HuH-7.5 (cell line): ENCODE data around the gene BRF1.

Experiments
- DNase-seq: peaks from one replicate; pipeline ENCODE4 v3.0.0; 2011; ENCODE audit warnings: low spot score

The BRF1 gene

DNA sequence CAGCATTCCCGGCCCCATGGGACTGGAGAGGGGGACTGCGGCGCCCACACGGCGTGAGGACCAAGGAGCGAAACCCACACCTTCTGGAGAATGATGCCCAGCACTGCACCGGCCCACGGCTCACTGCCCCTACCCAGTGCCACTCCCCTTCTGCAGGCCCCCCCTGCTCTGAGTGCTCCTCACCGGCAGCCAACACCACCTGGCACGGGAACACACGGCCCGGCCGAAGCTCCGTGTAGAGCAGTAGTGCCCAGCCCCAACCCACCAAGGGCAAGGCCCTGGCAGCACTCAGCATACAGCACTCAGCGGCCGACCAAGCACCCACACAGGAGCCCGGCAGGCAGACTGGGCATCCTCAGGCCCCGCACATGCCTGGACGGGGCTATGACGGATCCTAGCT, 39.0 kb downstream of the BRF1 start:
- no peak for DNase-seq

DNA sequence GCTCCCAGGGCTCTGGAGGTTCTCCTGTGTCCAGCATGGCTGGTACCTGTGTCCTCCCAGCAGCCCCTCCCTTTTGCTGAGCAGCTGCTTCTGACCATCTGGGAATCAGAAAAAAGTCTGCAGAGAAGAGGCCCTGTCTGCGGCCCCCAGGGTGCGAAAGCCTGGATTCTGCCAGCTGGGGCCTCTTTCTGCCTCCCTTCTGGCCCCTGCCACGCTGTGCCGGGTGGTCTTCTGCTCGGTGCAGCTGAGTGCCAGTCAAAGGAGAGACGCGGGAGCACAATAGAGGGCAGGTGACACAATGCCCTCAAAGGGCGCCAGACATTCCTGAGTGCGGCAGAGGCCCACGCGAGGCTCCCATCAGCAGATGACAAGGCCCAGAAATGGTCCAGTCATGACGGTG, 39.8 kb downstream of the BRF1 start:
- no peak for DNase-seq

DNA sequence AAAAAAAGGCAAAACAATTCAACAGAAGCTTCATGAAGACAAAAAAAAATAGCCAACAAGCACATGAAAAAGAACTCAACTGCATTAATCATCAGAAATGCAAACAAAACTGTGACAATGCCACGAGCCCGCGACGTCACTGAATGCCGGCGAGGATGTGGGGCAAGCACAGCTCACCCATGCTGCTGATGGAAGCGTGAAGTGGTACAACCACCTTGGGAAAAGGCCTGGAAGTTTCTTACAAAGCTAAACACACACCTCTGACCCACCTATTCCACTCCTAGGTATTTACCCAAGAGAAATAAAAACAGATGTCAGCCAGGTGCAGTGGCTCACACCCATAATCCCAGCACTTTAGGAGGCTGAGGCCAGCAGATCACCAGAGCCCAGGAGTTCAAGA, 42.0 kb downstream of the BRF1 start:
- DNase-seq, result no peak

DNA sequence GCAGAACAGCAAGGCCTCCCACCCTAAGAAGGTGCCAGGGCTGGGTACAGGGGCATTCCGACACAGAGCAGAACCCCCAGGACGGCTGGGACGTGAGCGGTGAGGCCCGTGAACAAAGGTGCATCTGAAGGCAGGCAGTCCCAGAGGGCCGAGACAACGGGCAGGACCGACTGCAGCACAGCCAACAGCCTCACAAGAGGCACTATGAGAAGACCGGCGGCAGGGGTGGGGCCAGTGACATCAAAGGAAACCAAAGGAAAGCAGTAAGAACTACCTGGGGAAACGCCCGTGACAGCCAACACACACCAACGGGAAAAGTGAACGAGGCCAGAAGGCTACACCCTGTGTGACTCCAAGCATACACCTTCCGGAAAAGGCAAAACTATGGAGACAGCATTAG, 43.3 kb downstream of the BRF1 start:
- no peak for DNase-seq

DNA sequence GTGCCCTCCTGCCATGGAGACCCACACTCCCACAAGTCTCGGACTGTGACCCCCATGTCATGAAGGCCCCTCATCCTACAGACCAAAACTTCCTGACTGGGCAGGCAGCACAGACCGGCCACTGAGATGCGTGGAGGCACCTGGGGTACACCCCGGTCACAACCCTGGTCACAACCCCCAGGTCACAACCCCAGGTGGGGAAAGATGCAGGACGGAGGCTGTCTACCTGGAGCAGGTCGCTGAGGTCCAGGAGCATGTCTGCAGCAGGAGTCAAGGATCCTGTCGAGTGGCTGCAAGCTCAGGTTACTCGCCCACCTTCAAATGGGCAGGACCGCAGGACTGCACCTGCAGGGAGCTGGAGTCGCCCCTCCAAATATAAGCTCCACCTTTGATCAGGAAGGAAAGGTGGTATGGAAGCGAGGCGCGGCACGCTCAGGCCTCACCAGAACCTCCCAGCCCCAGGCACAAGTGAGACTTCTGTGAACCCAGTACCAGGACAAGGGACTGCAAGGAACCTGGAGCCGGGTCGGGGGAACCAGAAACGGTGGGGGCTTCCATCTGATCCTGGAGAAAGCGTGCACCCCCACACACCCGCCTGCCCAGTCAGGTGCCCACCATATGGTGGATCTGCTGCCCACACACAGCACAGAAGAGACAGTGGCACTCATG, 44.4 kb downstream of the BRF1 start:
- DNase-seq, result no peak

DNA sequence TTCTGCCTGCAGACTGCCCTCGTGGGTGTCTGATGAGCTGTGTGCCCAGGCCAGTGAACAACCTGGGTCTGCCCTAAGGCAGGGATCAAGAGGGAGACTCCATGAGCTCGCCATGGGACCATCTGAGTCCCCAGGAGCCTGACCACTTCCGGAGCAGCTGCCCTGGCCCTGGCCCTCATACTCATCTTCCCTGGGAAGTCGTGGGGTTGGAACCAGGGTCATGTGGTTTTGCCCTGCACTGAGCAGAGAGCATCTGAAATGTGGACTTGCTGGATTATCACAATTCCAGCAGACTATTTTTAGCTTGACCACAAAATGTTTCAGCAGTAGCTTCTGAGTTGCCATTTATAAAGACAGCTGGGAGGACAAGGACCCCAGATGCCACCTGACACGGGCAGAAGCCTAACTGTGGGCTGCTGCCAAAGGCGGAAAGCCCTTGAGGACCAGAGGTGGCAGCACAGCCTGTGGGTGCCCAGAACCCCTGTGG, 45.7 kb downstream of the BRF1 start:
- DNase-seq, result no peak

DNA sequence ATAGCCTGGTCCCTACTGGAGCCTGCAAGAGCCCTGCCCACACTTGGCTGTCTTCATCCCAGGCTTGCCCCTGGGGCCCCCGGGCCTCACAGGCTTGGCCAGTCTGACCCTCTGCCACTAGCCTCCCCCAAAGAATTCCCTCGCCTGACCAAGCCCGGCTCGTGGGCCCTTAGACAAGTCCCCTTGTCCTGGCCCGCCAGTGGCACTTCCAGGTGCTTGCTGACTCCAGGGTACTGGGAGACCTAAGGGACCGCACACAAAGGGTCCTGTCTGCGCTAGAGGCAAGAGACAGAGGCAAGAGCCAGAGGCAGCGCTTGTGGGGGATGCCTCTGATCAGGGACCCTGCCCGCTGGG, 47.5 kb downstream of the BRF1 start:
- no peak for DNase-seq

DNA sequence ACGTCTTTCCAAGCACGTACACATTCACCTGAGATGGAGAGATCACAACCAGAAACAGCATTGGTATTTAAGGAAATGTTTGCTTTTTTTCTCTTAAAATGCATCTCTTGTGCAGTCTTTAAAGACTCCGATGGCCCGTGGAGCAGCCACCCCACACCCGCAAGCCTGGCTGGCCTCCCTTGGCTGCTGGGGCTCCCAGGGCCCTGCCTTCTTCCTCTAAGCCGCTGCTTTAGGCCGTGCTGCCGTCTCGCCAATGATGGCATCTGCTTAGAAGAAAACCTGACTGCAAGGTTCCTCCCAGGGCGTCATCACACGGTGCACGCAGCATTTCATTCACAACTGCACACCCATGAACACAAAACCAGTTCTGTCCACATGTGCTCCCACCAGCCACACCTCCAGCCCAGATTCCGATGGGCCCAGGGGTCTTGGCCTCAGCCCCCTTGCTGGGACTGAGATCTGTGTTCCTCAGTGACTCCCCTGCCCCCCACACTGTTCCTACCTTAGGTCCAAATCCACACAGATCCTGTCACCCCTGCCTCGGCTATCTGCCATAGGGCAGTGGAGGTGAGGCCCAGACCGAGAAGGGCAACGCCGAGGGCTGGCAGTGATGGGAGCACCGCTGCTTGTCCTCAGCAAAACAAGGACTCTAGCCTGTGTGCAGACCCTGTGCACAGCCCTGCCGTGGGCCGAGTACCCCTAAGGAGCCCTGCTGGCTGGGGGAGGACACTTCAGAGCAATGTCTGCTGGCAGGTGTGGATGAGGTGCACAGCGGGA, 48.1 kb downstream of the BRF1 start:
- DNase-seq, result no peak

DNA sequence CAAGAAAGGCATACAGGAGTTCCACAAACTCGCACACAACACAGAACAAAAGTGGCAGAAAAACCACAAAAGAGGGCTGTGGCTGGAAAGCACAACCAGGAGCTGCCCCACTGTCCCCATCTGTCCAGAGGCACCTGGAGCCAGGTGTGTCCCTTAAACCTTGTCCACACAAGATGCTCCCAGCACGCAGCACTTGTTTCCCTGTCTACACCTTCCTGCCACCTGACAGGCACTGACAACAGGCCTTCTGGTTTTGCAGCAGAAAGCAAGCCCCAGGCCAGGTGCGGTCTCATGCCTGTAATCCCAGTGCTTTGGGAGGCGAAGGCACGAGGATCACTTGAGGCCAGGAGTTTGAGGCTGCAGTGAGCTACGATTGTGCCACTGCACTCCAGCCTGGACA, 48.9 kb downstream of the BRF1 start:
- DNase-seq, result no peak

DNA sequence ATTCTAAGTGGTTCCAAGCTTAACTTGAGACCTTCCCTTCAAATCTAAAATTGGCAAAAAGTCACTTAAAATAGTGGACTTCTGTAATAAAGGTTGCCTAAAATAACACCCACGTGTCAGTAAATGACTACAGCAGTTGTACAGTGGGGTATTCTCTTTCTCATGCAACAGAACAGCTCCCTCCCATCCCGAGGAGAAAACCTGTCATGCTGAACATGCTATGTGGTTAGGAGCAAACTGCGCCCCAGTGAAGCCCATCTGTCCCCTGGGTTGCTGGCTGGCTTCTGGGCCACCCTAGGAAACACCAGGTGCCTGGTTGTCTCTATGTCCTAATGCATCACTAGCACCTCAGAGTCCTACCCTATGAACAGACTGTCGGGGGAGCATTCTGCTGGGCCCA, 49.8 kb downstream of the BRF1 start:
- DNase-seq, result no peak

DNA sequence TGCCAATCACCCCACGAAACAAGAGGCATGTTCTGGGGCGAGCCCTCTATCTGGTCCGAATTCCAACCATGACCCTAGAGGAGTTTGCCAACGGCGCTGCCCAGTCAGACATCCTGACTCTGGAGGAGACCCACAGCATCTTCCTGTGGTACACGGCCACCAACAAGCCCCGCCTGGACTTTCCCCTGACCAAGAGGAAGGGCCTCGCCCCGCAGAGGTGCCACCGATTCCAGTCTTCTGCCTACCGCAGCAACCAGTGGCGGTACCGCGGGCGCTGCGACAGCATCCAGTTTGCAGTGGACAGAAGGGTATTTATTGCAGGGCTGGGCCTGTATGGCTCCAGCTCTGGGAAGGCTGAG, 50.8 kb downstream of the BRF1 start:
- DNase-seq, result no peak

DNA sequence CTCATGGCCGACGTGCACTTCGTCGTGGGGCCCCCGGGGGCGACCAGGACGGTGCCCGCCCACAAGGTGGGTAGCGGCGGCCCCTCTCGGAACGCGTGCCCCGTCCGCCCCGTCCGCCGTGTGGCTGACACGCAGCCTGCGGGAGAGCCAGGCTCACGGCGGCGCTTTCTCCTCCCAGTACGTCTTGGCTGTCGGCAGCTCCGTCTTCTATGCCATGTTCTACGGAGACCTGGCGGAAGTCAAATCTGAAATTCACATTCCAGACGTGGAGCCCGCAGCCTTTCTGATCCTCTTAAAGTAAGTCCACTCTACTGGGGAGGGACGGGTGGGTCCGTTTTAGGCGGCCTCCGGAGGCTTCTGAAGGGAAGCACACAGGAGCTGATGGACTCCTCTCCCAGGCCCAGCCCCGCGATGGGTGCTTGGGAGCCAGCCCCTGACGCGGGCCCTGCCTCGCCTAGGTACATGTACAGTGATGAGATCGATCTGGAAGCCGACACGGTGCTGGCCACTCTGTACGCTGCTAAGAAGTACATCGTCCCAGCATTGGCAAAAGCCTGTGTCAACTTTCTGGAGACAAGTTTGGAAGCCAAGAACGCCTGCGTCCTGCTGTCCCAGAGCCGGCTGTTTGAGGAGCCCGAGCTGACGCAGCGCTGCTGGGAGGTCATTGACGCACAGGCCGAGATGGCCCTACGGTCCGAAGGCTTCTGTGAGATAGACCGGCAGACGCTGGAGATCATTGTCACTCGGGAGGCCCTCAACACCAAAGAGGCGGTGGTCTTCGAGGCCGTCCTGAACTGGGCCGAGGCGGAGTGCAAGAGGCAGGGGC, 51.4 kb downstream of the BRF1 start:
- DNase-seq, result peak; percentile 48

DNA sequence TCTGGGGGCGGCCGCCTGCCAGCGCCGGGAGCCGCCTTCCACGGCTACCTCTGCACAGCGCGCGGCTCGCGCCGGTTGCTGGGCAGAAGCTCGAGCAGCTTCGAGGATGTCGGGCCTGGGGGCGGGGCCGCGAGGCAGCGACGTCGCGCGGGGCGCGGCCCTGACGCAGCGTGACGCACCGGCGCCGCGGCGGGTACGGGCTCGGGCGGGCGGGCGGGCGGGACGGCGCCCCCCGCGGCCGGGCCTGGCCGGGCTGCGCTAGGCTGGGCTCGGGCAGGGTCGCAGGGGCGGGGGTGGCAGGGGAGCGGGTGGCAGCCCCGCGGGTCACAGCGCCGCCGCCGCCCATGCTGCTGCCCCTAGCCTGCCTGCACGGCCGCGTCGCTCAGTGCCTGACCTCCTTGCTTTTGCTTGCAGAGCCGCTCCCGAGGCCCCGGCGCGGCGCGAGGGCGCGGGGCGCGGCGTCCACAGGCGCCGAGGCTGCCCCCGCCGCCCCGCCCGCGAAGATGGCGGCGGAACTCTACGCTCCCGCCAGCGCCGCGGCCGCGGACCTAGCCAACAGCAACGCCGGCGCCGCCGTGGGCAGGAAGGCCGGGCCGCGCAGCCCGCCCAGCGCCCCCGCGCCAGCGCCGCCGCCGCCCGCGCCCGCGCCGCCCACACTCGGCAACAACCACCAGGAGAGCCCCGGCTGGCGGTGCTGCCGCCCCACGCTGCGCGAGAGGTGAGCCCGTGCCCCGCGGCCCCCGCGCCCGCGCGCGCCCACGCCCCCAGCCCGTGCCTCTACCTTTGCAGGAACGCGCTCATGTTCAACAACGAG, 52.2 kb downstream of the BRF1 start, which contains the start of gene BTBD6:
Gene BTBD6 (plus strand): TSS at position 166 of the 814 bp plus-strand sequence. CDS start 179 bp downstream, at position 345.
- DNase-seq, result peak; percentile 93

DNA sequence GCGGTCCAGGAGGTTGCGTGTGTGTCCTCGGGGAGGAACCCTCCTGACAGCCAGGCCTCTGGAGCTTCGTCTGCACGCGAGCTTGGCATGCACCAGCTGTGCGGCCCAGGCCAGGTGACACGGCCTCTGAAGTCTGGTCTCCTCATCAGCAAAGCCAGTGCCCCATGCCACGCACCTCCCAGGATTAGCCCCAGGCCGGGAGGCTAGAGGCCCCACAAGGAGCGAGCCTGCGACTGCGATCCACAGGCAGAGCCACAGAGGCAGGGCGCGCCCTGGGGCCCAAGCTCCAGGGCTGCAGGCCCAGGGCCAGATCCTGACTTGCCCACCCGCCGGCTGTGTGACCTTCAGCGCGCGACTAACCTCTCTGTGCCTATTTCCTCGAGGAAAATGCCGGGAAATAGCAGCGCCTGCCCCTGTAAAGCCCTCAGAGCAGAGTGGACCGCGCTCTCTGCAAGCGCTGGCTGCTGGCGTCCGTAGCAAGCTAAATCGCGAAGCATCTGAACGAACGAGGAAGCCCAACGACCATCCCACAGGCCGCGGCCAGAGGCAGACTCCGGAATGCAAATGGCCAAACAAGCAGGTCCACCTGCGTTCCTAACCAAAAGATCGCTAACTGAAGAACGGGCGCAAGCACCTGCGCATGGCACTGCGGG, 53.0 kb downstream of the BRF1 start:
- no peak for DNase-seq

DNA sequence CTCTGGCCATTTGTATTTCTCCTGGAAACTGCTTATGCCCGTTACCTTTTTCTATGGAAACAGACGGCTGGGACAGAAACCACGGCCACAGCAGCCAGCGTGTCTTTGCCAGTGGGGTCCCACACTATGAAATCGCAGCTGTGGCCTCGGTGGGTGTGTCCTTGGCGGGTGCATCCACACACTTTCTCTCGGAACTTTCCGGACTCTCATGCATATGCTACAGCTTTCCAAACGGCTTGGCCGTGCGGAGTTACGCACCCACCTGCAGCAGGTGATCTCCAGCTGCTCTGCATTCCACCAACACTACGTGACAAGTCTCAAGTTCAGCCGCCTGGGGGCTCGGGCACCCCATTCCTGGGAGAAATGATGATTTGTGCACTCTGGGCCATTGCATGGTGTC, 53.8 kb downstream of the BRF1 start:
- DNase-seq, result no peak

DNA sequence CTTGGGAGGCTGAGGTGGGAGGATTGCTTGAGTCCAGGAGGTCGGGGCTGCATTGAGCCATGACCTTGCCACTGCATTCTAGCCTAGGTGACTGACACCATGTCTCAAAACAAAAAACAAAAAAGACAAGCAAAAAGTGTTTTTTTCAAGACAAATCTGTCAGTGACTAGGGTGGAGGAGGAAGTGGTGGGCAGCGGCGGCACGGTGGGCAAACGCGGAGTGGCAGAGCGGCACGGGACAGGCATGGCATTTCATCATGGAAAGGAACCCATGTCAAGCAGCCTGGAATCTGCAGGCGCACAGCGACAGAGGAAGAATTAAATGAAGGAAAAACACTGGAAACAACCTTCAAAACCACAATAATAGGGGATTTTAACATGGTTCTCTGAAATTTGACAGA, 56.5 kb downstream of the BRF1 start:
- no peak for DNase-seq

DNA sequence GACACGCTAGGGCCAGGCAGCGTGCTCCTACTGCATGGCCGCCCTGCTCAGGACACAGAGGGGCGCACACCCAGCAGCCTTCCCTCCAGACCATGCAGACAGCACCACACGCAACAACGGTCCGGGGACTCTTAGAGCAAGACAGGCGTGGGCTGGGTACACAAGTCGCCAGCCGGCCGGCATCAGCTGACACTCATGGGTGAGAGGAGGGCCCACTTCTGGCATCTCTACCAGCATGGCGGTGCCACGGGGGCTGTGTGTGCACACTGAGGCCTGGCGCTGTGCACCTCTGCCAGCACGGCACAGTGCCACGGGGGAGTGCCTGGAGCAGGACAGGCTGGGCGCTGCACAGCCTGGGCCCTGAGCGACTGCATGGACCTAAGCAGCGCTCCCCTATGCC, 59.2 kb downstream of the BRF1 start:
- DNase-seq, result no peak

DNA sequence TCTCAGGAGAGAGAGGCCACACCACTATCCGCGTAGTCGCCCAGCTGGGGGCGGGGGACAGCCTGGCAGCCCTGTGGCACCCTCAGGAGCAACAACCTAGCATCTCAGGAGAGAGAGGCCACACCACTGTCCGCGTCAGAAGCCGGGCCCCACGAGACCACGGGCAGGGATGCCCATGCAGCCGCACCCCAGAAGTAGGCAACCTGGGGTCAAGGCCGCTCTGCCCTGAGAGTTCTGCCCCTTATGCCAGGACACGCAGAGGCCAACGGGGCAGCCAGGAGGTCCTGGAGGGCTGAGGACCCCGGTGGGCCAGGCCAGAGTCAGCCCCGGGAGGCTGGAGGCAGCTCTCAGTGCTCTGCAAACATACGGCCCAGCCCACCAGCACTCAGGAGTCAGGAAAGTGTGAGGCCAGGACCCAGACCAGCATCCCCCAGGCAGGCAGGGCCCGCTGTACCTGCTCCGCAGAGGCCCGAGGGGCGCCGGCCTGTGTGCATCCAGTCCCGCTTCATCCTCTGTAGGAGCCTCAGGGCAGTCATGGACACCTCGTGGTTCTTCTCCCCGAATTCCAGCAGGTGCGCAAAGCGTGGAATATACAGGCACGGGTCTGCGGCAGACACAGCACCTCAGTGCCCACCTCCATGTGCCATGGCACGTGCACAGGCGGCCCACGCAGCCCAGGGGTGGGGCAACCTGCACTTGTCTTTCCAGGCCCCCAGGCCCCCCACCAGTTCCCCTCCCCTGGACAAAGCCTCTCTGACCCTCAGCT, 59.8 kb downstream of the BRF1 start:
- DNase-seq, result no peak

DNA sequence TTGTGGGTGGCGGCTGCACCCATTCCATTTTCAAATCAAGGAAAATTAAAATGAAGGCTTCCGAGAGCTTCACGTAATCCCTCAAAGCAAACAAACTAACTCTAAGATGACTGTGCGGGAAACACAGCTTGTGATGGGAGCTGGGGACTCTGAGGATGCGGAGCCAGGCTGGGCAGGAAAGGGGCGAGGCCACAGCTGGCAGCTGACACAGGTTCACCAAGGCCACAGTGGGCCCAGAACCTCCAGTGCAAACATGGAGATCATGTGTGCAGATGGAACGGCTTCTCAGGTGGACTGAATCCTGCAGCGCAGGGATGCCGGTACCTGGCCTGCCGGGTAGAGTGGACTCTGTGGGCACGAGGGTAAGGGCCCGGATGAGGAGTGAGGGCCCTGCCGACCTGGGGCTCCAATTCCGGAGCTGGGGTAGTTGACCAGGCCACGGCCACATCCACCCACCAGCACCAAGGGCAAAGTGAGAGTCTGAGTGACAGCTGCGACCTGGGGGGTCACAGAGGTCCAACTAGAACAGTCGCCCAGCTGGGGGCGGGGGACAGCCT, 71.6 kb downstream of the BRF1 start:
- DNase-seq, result no peak

DNA sequence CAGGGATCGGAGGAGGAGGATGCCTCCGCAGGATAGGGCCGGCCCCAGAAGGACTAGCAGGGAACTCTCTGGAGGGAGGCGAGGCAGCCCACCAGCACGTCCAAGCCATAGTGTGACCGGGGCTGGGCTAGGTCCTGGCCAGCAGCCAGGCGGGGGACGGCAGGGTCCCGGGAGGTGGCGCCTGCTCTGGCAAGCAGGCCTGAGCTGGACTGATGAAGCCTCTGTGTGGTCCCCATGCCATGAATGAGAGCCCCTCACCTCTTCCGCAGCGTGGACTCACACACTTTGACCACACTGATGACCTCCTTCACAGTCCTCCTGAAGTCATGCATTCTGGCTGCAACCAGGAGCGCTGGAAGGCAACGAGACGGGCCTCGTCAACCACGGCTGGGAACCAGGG, 72.2 kb downstream of the BRF1 start:
- DNase-seq, result no peak
